Activated CD8-positive, alpha-beta memory T cell treated with anti-CD3 and anti-CD28 coated beads, Interleukin-2, amount 50 U/mL, for 1 hour (primary cell): Measurements from ENCODE around the gene EYS.

Source experiments
- DNase-seq: peaks from one replicate; pipeline ENCODE4 v3.0.0-alpha.2; 2020; ENCODE audit errors: extremely low read depth

Gene EYS

DNA sequence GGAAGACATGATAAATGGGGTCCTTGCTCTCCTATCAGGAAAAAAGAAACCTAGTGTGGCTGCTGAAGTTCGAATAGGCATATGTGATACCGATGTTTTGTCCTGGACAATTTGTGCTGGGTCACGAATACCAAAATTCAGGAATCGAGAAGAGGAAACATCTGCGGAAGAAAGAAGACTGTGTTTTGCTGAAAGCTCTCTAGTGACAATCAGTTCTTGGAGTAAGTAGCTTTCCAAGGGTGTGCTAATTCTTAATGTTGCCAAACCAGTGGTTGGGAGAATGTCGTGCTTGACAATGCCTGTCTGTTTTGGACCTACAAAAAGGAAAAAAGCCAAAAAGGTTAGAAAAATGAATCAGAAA, 1115.4 kb downstream of the EYS start:
- DNase-seq: no peak

- no peak for DNase-seq
Measured at GRCh38 chr6:64590965-64591675, 1115.9 kb downstream of the EYS start.

DNA sequence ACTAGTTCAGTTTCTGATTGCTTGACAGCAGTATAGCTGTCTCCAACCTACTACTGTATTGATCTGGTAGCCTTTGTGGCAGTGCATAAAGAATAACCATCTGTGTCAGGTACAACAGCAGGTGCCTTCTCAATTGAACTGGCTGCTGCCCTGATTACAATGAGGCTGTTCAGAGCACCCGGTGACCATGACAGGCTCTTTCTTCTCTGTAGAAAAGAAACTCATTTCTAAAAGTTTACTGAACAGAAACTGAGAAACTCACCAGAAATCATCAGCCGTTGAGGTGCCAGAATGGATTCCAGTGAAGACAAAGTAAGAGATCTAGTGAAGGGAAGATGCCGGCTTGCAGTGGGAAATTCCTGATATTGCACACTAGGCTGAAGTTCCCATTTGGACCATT, 1117.1 kb downstream of the EYS start:
- no peak for DNase-seq

DNA sequence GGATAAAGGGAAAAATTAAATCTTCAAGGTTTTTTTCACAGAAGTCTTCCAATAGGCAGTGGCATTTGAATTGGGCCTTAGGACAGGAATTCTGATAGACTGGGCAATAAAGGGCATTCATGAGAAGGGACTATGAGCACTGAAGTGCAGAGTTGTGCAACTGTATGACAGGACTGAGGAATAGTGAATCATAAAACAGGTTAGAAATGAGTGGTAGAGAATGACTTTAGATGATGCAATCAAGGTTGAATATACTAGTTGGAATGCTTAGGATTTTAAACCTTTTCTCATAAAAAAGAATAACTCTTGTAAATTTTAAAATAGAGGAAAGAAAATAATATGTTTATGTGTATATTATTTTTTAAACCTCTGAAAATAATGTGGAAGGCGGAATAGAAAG, 1126.7 kb downstream of the EYS start:
- no peak for DNase-seq

DNA sequence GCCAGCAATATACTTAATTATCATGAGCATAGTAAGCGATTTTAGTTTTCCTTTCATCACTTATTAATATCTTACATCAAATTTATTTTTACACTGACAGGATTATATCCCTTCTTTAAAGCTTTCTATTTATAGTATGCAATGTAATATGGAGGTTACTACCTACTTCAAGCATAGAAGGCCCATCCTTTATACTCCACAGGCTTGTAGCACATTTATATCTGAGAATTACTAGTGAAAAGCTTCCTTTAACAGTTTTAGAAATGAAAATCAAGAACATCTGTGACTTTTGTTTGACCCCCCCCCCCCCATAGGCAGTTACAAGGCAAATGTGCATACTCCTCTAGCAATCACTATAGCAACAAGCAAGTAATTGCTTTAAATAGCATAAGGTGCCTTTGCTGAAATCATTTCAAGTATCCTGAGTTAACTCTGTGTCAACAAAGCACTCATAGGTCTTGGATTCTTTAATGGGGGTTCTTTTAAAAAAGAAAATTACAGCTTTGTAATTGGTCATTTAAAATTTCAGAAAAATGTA, 1153.7 kb downstream of the EYS start:
- no peak for DNase-seq

GRCh38 chr6:64547594-64548268, 1159.3 kb downstream of the EYS start:
- no peak for DNase-seq

GRCh38 chr6:64539917-64540316, 1167.1 kb downstream of the EYS start:
- no peak for DNase-seq

- DNase-seq: no peak
Measured at GRCh38 chr6:64538722-64539121, 1168.3 kb downstream of the EYS start.

DNA sequence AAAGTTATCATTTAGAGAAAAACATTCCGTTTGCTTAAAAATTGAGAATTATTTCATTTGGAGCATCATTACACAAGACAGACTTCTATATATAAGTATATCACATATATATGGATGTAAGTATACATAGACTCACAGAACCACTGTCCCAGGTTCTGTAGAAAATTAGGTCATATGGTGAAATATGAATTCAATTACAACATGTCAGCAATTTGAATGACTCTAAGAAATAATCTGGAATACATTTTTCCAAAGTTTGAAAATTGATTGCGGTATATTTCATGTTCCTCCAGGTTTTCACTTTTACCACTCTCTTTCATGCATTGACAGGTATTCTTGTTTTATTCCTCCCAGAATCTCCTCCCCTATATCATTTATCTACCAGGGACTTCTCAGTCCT, 1179.1 kb downstream of the EYS start:
- no peak for DNase-seq

GRCh38 chr6:64522859-64523258, 1184.2 kb downstream of the EYS start:
- DNase-seq: no peak

DNA sequence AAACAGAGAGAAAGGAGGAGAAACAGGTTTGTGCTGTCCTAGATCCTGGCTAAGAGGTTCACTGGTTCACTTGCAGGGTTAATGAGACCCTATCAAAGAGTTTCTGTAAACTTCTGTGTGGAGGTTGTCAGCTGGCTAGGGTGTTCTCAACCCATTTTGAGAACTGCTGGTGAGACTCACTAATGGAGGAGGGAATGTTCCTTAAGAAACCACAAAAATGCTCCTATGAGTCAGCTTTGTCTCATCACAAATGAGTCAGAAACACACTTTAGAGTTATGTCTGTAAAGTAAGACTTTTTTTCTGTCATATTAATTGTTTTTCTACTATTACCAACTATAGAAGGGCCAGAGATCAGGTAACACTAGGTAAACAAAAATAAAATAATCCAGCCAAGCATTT, 1187.0 kb downstream of the EYS start:
- DNase-seq: no peak

DNA sequence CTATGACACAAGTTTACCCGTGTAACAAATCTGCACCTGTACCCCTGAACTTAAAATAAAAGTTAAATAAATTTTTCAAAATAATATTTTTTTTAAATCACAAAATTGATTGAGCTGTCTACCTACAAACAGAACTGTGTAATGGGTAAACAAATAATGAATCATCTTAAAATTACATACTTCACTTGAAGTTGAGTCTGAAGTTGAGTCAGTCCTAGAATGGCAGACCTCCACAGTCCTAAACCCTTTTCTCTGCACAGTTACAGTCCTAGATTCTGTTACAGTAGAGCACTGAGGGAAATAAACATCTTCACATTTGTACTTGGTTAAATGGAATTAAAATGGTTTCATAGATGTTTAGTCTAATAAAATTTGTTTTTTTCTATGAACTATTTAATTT, 1190.6 kb downstream of the EYS start:
- no peak for DNase-seq

GRCh38 chr6:64507661-64508060, 1199.4 kb downstream of the EYS start:
- no peak for DNase-seq

DNA sequence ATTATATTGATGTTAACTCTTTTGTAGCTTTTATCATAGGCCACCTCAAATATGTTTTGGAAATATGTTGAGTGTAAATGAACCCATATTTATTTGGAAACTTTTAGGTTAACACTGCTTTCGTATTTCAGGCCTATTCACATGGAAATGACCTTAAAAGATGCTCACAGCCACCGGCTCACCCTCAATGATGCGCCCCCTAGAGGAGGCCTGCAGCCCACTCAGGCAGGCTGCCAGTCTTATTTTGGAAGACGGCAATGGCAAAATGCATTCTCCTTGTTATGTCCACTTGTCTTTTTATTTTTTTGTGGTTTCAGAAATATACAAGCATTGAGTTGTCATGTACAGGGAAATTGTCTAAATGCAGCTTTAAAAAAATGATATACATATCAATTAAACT, 1201.7 kb downstream of the EYS start:
- DNase-seq: no peak

DNA sequence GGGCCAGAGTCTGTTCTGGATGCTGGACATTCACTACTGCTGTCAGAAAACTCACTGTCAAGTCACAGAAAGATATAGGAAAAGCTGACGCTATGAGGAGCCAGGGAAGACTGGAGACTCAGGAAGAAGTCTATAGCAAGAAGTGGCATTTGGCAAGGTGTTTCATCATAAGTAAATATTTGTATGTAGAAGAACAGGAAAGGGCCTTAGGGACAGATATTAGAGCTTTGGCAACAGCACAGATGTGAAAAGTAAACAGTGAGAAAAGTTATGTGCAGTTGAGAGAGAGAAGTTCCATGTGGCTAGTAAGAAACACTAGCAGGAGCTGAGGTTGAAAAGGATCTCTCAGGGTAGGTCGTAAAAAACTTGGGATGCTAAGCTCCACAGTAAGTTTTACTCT, 1202.5 kb downstream of the EYS start:
- no peak for DNase-seq

- DNase-seq: no peak
Measured at GRCh38 chr6:64502801-64503200, 1204.2 kb downstream of the EYS start.

- no peak for DNase-seq
Measured at GRCh38 chr6:64497634-64498033, 1209.4 kb downstream of the EYS start.

DNA sequence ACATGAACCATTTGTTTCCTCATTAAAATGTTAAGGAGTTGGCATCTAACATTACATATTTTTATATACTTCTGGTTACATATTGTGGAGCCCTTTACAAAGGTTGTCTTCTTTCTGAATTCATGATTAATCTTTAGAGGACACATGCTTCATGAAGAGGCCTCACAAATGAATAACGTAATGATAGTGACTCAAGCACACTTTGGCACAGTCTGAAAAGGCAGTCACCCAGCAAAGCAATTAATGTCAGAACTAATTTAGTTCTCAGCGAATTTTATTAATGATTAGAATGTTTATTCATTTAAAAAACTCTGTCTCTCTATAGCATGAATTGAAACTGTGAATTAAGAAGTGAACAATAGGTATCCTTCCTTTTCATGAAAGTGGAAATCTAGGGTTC, 1217.3 kb downstream of the EYS start:
- DNase-seq: no peak

- DNase-seq: no peak
Measured at GRCh38 chr6:64486578-64487351, 1220.3 kb downstream of the EYS start.

- DNase-seq: no peak
Measured at GRCh38 chr6:64483956-64484499, 1223.0 kb downstream of the EYS start.

- DNase-seq: no peak
Measured at GRCh38 chr6:64482631-64483030, 1224.4 kb downstream of the EYS start.

GRCh38 chr6:64479134-64479533, 1227.9 kb downstream of the EYS start:
- DNase-seq: no peak
